ENCODE measurements around the gene PNMA6F.
"Not testable (repeated sequence)": the region's sequence is repeated elsewhere in the genome, so short reads cannot be mapped to it uniquely, and the experiment has no call there.

Gene PNMA6F

GRCh38 chrX:153272584-153272983, 49.0 kb downstream of the PNMA6F start:
- not testable (repeated sequence) for FAIRE-seq; DNase-seq (ENCODE audit: insufficient read length, low spot score)

GRCh38 chrX:153272070-153272469, 49.5 kb downstream of the PNMA6F start:
- FAIRE-seq; DNase-seq (ENCODE audit: insufficient read length, low spot score): not testable (repeated sequence)
